Lung (tissue), 12 donors: Measurements from ENCODE around the gene TMA7B. TPM values are rescaled to one million over a fixed set of nuclear protein-coding genes. Genes with fewer than 3 reads are reported as not detected.

ENCODE experiments used
- ATAC-seq: fragments of 200-7000 bp; cut with Tn5 transposase; one replicate; pipeline ENCODE4 v1.9.1; 2020; ENCODE audit warnings: moderate number of reproducible peaks; ENCODE audit not compliant: insufficient read depth, low FRiP score
- DNase-seq, 3 donors: peaks; one replicate each; pipeline ENCODE4 v3.0.0-alpha.2; 2013 to 2017
- H3K27ac ChIP-seq, 2 donors: one replicate each; pipeline ENCODE4 v1.5.1; 2013; ENCODE audit warnings: mild to moderate bottlenecking in 2 of 2, moderate library complexity in 2 of 2, control low read depth in 1 of 2, inconsistent platforms in 1 of 2, low read depth in 1 of 2, low read length in 1 of 2
- H3K27me3 ChIP-seq, 3 donors: one replicate each; pipeline ENCODE4 v1.5.1; 2013; ENCODE audit warnings: low read length in 2 of 3; ENCODE audit not compliant: control insufficient read depth in 3 of 3, insufficient read depth in 3 of 3
- H3K36me3 ChIP-seq, 4 donors: one replicate each; pipeline ENCODE4 v1.5.1; 2013; ENCODE audit warnings: low read length in 4 of 4, mild to moderate bottlenecking in 1 of 4, moderate library complexity in 1 of 4; ENCODE audit not compliant: control insufficient read depth in 4 of 4, insufficient read depth in 4 of 4
- H3K4me1 ChIP-seq, 5 donors: one replicate each; pipeline ENCODE4 v1.5.1; 2013; ENCODE audit warnings: low read length in 5 of 5, mild to moderate bottlenecking in 2 of 5, moderate library complexity in 1 of 5; ENCODE audit not compliant: control insufficient read depth in 5 of 5, insufficient read depth in 5 of 5
- H3K4me3 ChIP-seq: one replicate; pipeline ENCODE4 v1.5.1; 2013; ENCODE audit warnings: mild to moderate bottlenecking, control low read depth, moderate library complexity
- H3K9ac ChIP-seq, 2 donors: one replicate each; pipeline ENCODE4 v1.5.1; 2013; ENCODE audit warnings: low read length in 2 of 2, control low read depth in 1 of 2; ENCODE audit not compliant: insufficient read depth in 1 of 2
- H3K9me3 ChIP-seq, 4 donors: one replicate each; pipeline ENCODE4 v1.5.1; 2013; ENCODE audit warnings: low read length in 3 of 4, mild to moderate bottlenecking in 1 of 4, moderate library complexity in 1 of 4; ENCODE audit not compliant: control insufficient read depth in 4 of 4, insufficient read depth in 3 of 4
- WGBS, 2 donors: extraction: QIAGEN DNeasy Blood & Tissue Kit; methylation state at CpG; one replicate each; pipeline ENCODE4 v1.1.7; 2013; 5-methylcytosine and 5-hydroxymethylcytosine counted together
- polyA plus RNA-seq, 2 donors: library from polyadenylated mRNA; stranded (reverse); fragments of 200-250 nt; gene quantifications; one replicate each; pipeline ENCODE4 v1.2.1, GENCODE V29; 2013
- total RNA-seq, 2 donors: library from RNA; depleted of rRNA in 1 of 2; stranded (reverse); fragments of >200 nt in 1 of 2; gene quantifications; one replicate each; pipeline ENCODE4 v1.2.1, GENCODE V29; 2014 to 2021
- TF ChIP-seq, protein P1 (sequence below): IDR thresholded peaks from 2 replicates; pipeline ENCODE4 v1.5.1; 2012; ENCODE audit warnings: mild to moderate bottlenecking; ENCODE audit errors: control extremely low read depth, extremely low read depth
- donor health status: control.
- donor health status: control.
- donor health status: Bipolar disorder and iron deficiency.
- donor health status: healthy.
- donor health status: DM: yes; HTN: yes; CAD: no.

Gene TMA7B
- total and polyA plus RNA-seq, 4 donors = 0.31 to 0.57 (median 0.38) TPM

DNA sequence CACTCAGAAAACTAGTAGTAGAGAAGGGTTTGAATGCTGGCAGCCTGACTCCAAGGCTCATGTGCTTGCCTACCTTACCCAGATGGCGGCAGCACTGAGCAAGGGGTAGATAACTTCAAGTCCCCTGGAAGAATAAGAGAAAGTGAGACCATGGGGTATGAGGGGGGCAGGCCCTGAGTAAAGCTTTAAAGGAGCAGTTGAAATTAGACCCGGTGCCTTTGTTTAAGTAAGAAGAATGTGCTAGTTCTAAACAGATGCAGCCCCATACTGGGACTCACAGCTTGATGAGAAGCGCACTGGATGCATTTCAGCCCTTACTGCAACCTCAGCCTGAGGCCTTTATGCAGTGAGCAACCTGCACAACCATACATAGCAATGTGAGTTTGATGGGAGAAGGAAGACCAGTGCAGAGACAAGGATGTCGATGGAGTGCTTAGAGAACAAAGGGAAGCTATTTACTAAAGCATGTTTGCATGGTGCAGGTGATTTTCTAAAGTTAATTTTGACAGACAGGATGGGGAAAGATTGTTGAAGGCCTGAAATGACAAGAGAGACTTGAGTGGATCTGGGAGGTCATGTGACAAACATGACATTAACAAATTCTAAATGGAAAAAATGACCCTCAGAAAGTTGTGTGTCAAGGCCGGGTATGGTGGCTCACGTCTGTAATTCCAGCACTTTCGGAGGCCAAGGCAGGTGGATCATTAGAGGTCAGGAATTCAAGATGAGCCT is 27.1 kb upstream of the TMA7B start:
- H3K27me3 ChIP-seq = peaks cover 0 to 45% (median 10%) of the 10 kb centered on the region in 3 donors
- TF ChIP-seq, protein P1, sequence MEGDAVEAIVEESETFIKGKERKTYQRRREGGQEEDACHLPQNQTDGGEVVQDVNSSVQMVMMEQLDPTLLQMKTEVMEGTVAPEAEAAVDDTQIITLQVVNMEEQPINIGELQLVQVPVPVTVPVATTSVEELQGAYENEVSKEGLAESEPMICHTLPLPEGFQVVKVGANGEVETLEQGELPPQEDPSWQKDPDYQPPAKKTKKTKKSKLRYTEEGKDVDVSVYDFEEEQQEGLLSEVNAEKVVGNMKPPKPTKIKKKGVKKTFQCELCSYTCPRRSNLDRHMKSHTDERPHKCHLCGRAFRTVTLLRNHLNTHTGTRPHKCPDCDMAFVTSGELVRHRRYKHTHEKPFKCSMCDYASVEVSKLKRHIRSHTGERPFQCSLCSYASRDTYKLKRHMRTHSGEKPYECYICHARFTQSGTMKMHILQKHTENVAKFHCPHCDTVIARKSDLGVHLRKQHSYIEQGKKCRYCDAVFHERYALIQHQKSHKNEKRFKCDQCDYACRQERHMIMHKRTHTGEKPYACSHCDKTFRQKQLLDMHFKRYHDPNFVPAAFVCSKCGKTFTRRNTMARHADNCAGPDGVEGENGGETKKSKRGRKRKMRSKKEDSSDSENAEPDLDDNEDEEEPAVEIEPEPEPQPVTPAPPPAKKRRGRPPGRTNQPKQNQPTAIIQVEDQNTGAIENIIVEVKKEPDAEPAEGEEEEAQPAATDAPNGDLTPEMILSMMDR = no peak
- no peak for DNase-seq

DNA sequence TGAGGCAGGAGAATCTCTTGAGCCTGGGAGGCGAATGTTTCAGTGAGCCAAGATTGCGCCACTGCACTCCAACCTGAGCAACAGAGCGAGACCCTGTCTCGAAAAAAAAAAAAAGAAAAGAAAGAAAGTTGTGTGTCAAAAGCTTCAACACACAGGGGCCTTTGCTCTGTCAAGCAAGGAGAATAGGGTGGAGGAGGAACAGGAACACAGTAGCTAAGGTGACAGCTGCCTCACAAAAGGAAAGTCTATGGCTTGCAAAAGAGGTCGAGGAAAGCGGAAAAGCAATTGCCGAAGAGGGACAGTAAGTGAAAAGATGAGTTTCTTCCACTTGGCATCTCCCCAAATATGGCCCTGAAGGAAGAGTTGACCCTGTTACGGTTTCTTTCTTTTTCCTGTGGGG is 26.5 kb upstream of the TMA7B start:
- WGBS, 2 donors = 78 to 80% methylated on average over 8 of the region's 8 CpGs
- H3K4me1 ChIP-seq = peaks cover 0 to 10% (median 0%) of the 10 kb centered on the region in 5 donors
- no peak overlapping the region for H3K27ac ChIP-seq
- ATAC-seq = no peak
- no peak overlapping the region for H3K9ac ChIP-seq
- TF ChIP-seq, protein P1 = no peak
- peaks cover 0 to 43% (median 10%) of the 10 kb centered on the region in 3 donors for H3K27me3 ChIP-seq
- no peaks in the 10 kb centered on the region for H3K36me3 ChIP-seq
- H3K4me3 ChIP-seq = no peak overlapping the region
- H3K9me3 ChIP-seq = no peaks in the 10 kb centered on the region
- DNase-seq = no peak

More for the DNA sequence above, 27.1 kb upstream of the TMA7B start:
- Histone ChIP-seq H3K4me1 (peaks cover 0 to 16% (median 0%) of the 10 kb centered on the region in 5 donors), H3K36me3 (no peaks in the 10 kb centered on the region), H3K4me3 (no peak overlapping the region), H3K9me3 (no peaks in the 10 kb centered on the region), H3K27ac (no peak overlapping the region), H3K9ac (no peak overlapping the region)
- no peak for ATAC-seq
- 74 to 79% methylated on average over 7 of the region's 7 CpGs for WGBS, 2 donors

DNA sequence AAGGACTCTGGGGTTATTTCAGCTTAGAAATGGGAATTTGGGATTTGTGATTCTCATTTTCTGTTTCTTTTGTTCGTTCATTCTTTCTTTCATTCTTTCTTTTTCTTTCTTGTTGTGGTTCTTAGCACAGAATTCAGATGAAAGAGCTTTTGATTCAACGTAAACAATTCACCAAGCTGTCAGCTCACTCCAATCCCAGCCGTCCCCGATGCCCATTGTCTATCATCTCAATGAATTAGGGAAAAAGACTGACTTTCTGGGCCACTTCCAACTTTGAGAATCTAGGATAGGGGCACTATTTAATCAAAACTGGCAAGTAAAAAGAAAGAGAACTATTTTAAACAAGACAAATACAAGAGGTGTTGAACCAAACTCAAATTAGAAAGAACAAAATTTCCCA is 25.1 kb upstream of the TMA7B start:
- 61 to 79% methylated on average over 4 of the region's 4 CpGs for WGBS, 2 donors
- no peak for DNase-seq
- Histone ChIP-seq H3K4me3 (no peak overlapping the region), H3K36me3 (no peaks in the 10 kb centered on the region), H3K9me3 (no peaks in the 10 kb centered on the region), H3K27me3 (peaks cover 0 to 43% (median 10%) of the 10 kb centered on the region in 3 donors), H3K27ac (no peak overlapping the region), H3K9ac (no peak overlapping the region), H3K4me1 (no peaks in the 10 kb centered on the region)
- TF ChIP-seq, protein P1 = no peak
- no peak for ATAC-seq
